GM18517 (cell line): Measurements from ENCODE around the gene CHAC2.
"Not testable (repeated sequence)": the region's sequence is repeated elsewhere in the genome, so short reads cannot be mapped to it uniquely, and the experiment has no call there.

Experiments
- ATAC-seq: cut with Tn5 transposase; IDR thresholded peaks from one replicate; pipeline ENCODE4 v1.9.1; 2021; ENCODE audit warnings: mild to moderate bottlenecking, moderate library complexity; ENCODE audit not compliant: unreplicated experiment

Gene CHAC2

DNA sequence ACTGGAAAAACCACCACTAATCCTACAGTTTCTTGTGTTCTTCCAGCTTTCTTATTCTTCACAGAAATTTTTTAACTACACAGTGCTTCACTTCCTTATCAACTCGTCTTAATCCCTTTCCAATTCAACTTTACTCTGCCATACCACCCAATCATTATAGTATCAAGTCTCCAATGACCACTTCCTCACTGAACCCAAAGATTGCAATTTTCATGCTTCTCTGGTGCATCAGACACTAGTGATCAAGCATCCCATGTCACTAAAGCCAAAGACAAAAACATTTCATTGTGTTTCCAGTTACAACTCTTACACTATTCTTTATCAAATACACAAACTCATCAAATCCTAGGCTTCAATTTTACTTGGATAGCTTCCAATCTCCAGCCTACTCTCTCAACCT is 9.5 kb downstream of the CHAC2 start:
- no peak for ATAC-seq

DNA sequence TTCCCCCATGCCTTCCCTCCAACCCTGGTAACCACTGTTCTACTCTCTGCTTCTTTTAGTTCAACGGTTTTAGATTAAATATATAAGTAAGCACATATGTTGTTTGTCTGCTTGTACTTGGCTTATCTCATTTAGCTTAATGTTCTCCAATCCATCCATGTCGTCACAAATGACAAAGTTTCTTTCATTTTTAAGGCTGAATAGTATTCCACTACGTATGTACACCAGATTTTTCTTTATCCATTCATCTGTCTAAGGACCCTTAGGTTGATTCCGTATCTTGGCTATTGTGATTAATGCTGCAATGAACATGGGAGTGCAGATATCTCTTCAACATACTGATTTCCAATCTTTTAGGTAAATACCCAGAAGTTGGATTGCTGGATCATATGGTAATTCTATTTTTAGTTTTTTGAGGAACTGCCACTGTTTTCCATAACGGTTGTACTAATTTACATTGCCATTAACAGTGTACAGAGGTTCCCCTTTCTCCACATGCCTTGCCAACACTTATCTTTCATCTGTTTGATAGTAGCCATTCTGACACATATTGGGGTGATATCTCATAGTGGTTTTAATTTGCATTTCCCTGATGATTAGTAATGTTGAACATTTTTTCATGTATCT is 11.0 kb downstream of the CHAC2 start:
- no peak for ATAC-seq

GRCh38 chr2:53780056-53780455 is 12.5 kb downstream of the CHAC2 start:
- ATAC-seq = no peak

- no peak for ATAC-seq
Measured at GRCh38 chr2:53782676-53783075, 15.1 kb downstream of the CHAC2 start.

DNA sequence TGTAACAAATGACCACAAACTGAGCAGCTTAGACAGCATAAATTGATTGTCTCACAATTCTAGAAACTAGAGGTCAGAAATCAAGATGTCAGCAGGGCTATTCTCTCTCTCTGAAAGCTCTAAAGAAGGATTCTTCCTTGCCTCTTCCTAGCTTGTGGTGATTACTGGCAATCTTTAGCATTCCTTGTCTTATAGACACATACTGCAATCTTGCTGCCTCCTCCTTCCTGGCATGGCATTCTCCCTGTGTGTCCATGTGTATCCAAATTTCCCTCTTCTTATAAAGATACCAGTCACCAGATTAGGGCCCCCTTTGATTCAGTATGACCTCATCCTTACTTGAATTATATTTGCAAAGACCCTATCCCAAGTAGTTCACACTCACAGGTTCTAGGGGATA is 16.8 kb downstream of the CHAC2 start:
- ATAC-seq = no peak

- ATAC-seq = no peak
Measured at GRCh38 chr2:53785366-53785765, 17.8 kb downstream of the CHAC2 start.

DNA sequence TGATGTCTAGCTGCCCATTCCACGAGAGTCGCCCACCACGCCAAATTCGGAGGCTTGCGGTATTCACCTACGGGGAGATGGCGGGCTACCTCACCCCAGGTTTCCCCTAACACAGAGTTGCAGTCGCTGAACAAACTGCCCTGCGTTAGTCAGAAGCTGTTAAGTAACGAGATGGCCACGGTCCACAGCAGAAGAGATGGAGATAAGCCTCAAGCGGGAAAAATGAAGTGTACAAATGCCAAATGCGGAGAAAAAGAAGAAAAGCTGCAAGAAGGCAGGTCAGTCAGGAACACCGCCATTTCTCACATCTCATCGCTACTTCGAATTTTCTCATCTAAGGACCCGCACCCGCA is 18.7 kb downstream of the CHAC2 start:
- ATAC-seq = peak; percentile 3

- ATAC-seq = peak; percentile 93
Measured at GRCh38 chr2:53786705-53787613, 19.4 kb downstream of the CHAC2 start, which contains the start of the genes ASB3 and ERLEC1. Gene ASB3, minus strand, starts transcription at chr2:53786953. Its CDS starts 21,381 bp downstream, at chr2:53765572. Gene ERLEC1, plus strand, starts transcription at chr2:53787044. Its CDS starts 167 bp downstream, at chr2:53787211.

DNA sequence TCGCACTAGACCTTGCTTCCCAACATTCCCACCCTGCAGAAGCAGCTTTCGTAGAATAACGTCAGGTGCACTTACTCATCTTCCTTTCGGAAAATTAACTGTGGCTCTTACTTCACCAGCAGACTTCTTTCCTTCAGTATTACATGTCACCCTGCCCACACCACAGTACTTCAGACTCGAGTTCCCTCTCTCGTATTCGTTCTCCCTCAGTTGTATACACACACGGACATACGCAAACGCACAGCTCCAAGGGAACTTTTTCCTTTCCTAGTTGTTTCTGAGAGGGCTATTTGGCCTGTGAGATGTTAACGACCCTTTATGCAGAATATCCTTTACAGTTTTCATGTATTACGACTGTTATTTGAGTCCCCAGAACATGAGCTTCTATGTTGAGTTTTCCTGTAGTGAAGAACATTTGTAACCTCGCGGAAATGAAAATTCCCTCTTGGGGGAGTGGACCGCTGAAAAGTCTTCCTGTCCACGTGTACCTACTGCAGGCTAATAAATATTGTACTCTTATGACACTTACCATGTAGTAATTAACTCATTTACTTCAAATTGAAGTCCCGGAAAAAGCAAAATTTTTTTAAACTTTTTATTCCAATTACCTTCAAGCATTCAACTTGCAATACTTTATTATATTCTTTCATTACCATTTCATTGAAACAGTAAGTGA is 20.1 kb downstream of the CHAC2 start:
- no peak for ATAC-seq

- ATAC-seq = no peak
Measured at GRCh38 chr2:53793261-53793660, 25.7 kb downstream of the CHAC2 start.

DNA sequence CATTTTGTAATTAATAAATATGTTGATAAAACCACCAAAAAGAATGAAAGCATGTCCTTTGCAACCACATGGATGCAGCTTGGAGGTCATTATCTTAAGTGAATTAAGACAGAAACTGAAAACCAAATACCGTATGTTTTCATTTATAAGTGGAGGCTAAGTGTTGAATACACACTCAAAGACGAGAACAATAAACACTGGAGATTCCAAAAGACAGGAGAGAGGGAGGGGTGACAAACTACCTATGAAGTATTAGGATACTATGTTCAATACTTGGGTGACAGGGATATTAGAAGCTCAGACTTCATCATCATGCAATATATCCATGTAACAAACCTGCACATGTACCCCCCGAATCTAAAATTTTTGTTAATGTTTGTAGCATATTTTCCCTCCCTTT is 26.2 kb downstream of the CHAC2 start:
- ATAC-seq = no peak

- ATAC-seq = no peak
Measured at GRCh38 chr2:53801547-53801946, 33.9 kb downstream of the CHAC2 start.

GRCh38 chr2:53802617-53803151 is 35.1 kb downstream of the CHAC2 start:
- ATAC-seq = no peak

GRCh38 chr2:53811601-53812000 is 44.0 kb downstream of the CHAC2 start:
- ATAC-seq = no peak

GRCh38 chr2:53813151-53813550 is 45.5 kb downstream of the CHAC2 start:
- ATAC-seq = no peak

GRCh38 chr2:53818854-53819435 is 51.3 kb downstream of the CHAC2 start:
- ATAC-seq = no peak

DNA sequence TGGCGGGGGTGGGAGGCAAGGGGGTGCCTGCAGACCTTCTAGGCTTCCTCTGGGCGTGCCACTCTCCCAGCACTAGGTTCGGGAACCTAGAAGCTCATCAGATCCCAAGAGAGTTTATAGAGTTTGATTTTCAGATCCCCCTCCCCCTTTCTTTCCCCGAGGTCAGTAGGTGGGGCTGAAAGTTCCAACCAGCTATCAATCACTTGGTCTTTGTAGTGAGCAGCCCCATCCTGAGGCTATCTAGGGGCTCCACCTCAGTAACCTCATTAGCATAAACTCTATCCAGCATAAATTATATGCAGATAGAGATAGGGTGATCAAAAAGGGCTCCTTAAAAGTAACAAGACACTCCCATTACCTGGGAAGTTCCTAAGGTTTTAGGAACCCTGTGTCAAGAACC is 52.0 kb downstream of the CHAC2 start:
- ATAC-seq = no peak

DNA sequence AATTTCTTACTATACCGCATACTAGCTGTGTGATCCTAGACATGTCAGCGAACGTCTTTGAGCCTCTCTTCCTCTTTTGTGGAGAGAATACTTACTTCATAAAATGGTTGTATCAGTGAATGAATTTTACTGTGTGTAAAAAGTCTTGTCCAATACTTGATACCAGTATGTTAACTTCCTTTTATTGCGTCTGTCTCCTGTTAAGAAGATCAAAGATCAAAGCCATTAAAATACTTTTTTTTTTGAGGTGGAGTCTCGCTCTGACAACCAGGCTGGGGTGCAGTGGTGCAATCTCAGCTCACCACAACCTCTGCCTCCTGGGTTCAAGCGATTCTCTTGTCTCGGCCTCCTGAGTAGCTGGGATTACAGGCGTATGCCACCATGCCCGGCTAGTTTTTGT is 52.4 kb downstream of the CHAC2 start:
- no peak for ATAC-seq

DNA sequence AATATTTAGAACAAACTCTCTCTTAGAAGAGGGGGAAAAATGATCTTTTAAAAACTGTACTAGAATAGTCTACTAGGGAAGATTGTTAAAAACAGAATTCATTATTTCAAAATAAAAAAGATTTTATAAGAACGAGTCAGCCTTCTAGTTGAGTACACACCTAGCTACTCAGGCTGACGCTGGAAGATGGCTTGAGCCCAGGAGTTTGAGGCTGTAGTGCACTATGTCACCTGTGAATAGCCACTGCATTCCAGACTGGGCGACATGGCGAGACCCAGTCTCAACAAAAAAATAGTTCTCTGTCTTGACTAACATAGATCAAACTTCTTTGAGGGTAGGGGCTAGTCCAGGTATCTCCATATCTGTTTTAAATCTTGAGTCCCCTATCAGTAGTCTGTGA is 53.1 kb downstream of the CHAC2 start:
- no peak for ATAC-seq

DNA sequence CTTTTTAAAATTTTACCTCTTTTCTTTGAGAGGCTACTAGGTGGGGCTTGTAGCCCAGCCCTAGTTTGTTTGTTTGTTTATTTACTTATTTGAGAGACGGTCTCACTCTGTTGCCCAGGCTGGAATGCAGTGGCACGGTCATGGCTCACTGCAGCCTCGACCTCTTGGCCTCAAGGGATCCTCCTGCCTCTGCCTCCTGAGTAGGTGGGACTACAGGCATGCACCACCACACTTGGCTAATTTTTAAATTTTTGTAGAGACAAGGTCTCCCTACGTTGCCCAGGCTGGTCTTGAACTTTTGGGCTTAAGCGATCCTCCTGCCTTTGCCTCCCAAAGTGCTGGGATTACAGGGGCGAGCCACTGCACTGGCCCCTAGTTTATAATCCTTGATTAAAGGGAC is 54.2 kb downstream of the CHAC2 start:
- no peak for ATAC-seq

DNA sequence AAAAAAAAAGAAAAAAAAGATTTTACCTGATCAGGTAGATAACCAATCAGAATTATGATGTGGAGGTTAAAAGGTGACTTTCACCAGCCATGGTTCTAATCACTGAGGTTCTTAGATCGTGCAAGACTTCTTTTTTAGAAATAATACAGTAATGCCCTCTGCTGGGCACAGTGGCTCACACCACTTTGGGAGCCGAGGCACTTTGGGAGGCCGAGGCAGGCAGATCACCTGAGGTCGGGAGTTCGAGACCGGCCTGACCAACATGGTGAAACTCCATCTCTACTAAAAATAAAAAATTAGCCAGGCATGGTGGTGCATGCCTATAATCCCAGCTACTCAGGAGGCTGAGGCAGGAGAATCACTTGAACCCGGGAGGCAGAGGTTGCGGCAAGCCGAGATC is 56.0 kb downstream of the CHAC2 start:
- ATAC-seq = not testable (repeated sequence)
